Common myeloid progenitor, CD34-positive (primary cell): ENCODE measurements around the gene GNAL.

Source experiments
- CTCF ChIA-PET: fragments of 350-600 bp; sonication (Branson Sonifier 250); formaldehyde crosslinking; loops from one replicate; lab custom pipeline; 2021; ENCODE audit warnings: antibody characterized with exemption; lab: Charles Lee
- POLR2A ChIA-PET: fragments of 350-600 bp; sonication (Branson Sonifier 250); formaldehyde crosslinking; loops from one replicate; lab custom pipeline; 2021; ENCODE audit warnings: antibody characterized with exemption; lab: Charles Lee
- DNase-seq, 3 donors: peaks; one replicate each; pipeline versions ENCODE4 v3.0.0 to v3.0.0-alpha.2; 2013
- H3K27ac ChIP-seq, 2 experiments: 1 replicate in 1 of 2; 2 replicates in 1 of 2; pipeline ENCODE4 v1.7.0; 2013; ENCODE audit warnings: inconsistent platforms in 2 of 2, low read length in 2 of 2, mild to moderate bottlenecking in 2 of 2, low read depth in 1 of 2, moderate library complexity in 1 of 2; ENCODE audit not compliant: severe bottlenecking in 2 of 2, insufficient read depth in 1 of 2, poor library complexity in 1 of 2
- H3K27me3 ChIP-seq, 5 experiments: replicated peaks in 2 of 5; 1 replicate in 3 of 5; 2 replicates in 2 of 5; pipeline versions ENCODE4 v1.6.1 to v1.7.0; 2013; ENCODE audit warnings: low read length in 4 of 5, mild to moderate bottlenecking in 2 of 5, moderate library complexity in 2 of 5, inconsistent platforms in 1 of 5; ENCODE audit not compliant: insufficient read depth in 5 of 5, control insufficient read depth in 4 of 5
- H3K36me3 ChIP-seq, 4 experiments: 1 replicate in 2 of 4; 2 replicates in 2 of 4; pipeline versions ENCODE4 v1.6.1 to v1.7.0; 2013; ENCODE audit warnings: low read length in 3 of 4, control low read depth in 1 of 4, mild to moderate bottlenecking in 1 of 4; ENCODE audit not compliant: control insufficient read depth in 4 of 4, insufficient read depth in 4 of 4
- H3K4me1 ChIP-seq, 4 experiments: 1 replicate in 3 of 4; 2 replicates in 1 of 4; pipeline versions ENCODE4 v1.6.1 to v1.7.1; 2013; ENCODE audit warnings: low read length in 3 of 4, mild to moderate bottlenecking in 3 of 4, control low read depth in 1 of 4, inconsistent platforms in 1 of 4, moderate library complexity in 1 of 4; ENCODE audit not compliant: control insufficient read depth in 4 of 4, insufficient read depth in 4 of 4; ENCODE audit errors: control extremely low read depth in 1 of 4
- H3K4me3 ChIP-seq, 7 experiments: 1 replicate in 4 of 7; 2 replicates in 3 of 7; pipeline versions ENCODE4 v1.5.1 to v1.7.0; 2013; ENCODE audit warnings: mild to moderate bottlenecking in 7 of 7, low read length in 6 of 7, moderate library complexity in 6 of 7, inconsistent platforms in 2 of 7, low read depth in 2 of 7, control low read depth in 1 of 7; ENCODE audit not compliant: insufficient read depth in 4 of 7, control insufficient read depth in 1 of 7; ENCODE audit errors: extremely low read depth in 1 of 7
- H3K9me3 ChIP-seq, 5 experiments: 1 replicate in 4 of 5; 2 replicates in 1 of 5; pipeline versions ENCODE4 v1.6.1 to v1.7.1; 2013; ENCODE audit warnings: low read length in 4 of 5, mild to moderate bottlenecking in 2 of 5, inconsistent platforms in 1 of 5, low read depth in 1 of 5, moderate library complexity in 1 of 5; ENCODE audit not compliant: control insufficient read depth in 4 of 5, insufficient read depth in 2 of 5; ENCODE audit errors: control extremely low read depth in 1 of 5
- WGBS: methylation state at CpG from one replicate; pipeline ENCODE4 v1.1.5; 2013; ENCODE audit not compliant: insufficient coverage; 5-methylcytosine and 5-hydroxymethylcytosine counted together

The GNAL gene

GRCh38 chr18:11860594-11861450 lies 171.8 kb downstream of the GNAL start:
- POLR2A ChIA-PET: no interaction called here
- H3K4me3 ChIP-seq: no peak overlapping the region
- CTCF ChIA-PET: interaction anchor here (1.4 kb wide), 1 partner anchor 9 kb away, joined by 5 read pairs; no protein-coding TSS in a partner anchor
- 94% methylated on average over 14 of the region's 17 CpGs for WGBS
- no peak for DNase-seq
- H3K27ac ChIP-seq: no peak overlapping the region
- no peaks in the 10 kb centered on the region for H3K9me3 ChIP-seq
- H3K4me1 ChIP-seq: peaks cover 0 to 10% (median 7%) of the 10 kb centered on the region in 4 experiments
- no peaks in the 10 kb centered on the region for H3K36me3 ChIP-seq
- H3K27me3 ChIP-seq: peaks cover 0 to 35% (median 6%) of the 10 kb centered on the region in 5 experiments

- WGBS: 95% methylated on average over 17 of the region's 20 CpGs
- DNase-seq: no peak
- POLR2A ChIA-PET: no interaction called here
These were observed 172.7 kb downstream of the GNAL start for GRCh38 chr18:11861583-11862288.

GRCh38 chr18:11862468-11863137 lies 173.5 kb downstream of the GNAL start:
- CTCF ChIA-PET: interaction anchor here (1.2 kb wide), 1 partner anchor 9 kb away, joined by 3 read pairs; no protein-coding TSS in a partner anchor
- peaks cover 0 to 4% (median 3%) of the 10 kb centered on the region in 4 experiments for H3K4me1 ChIP-seq
- 96% methylated on average over 5 of the region's 6 CpGs for WGBS

More at GRCh38 chr18:11861583-11862288, 172.7 kb downstream of the GNAL start:
- Histone ChIP-seq H3K4me3 (no peak overlapping the region), H3K36me3 (no peaks in the 10 kb centered on the region), H3K9me3 (no peaks in the 10 kb centered on the region), H3K27ac (no peak overlapping the region), H3K27me3 (peaks cover 0 to 38% (median 6%) of the 10 kb centered on the region in 5 experiments), H3K4me1 (peaks cover 0 to 10% (median 7%) of the 10 kb centered on the region in 4 experiments)
- CTCF ChIA-PET: interaction anchor here (1.2 kb wide), 1 partner anchor 8 kb away, joined by 3 read pairs; no protein-coding TSS in a partner anchor

GRCh38 chr18:11864471-11864870 lies 175.4 kb downstream of the GNAL start:
- CTCF ChIA-PET: interaction anchor here (1.0 to 1.5 kb wide), 3 partner anchors 74 to 131 kb away, joined by 3 read pairs; no protein-coding TSS in a partner anchor

More at GRCh38 chr18:11862468-11863137, 173.5 kb downstream of the GNAL start:
- Histone ChIP-seq H3K27ac (no peak overlapping the region), H3K36me3 (no peaks in the 10 kb centered on the region), H3K9me3 (no peaks in the 10 kb centered on the region), H3K27me3 (peaks cover 0 to 38% (median 5%) of the 10 kb centered on the region in 5 experiments), H3K4me3 (no peak overlapping the region)
- DNase-seq: no peak
- POLR2A ChIA-PET: no interaction called here

GRCh38 chr18:11865071-11865470 lies 176.0 kb downstream of the GNAL start:
- peaks cover 0 to 28% (median 2%) of the 10 kb centered on the region in 5 experiments for H3K27me3 ChIP-seq
- no peaks in the 10 kb centered on the region for H3K36me3 ChIP-seq
- H3K27ac ChIP-seq: no peak overlapping the region
- no peak overlapping the region for H3K4me3 ChIP-seq
- ChIA-PET POLR2A (no interaction called here), CTCF (interaction anchor here (1.0 to 1.5 kb wide), 3 partner anchors 73 to 131 kb away, joined by 3 read pairs; no protein-coding TSS in a partner anchor)
- no peaks in the 10 kb centered on the region for H3K9me3 ChIP-seq
- 92% methylated on average over 12 of the region's 12 CpGs for WGBS
- DNase-seq: no peak
- H3K4me1 ChIP-seq: peaks cover 0 to 2% (median under 1%) of the 10 kb centered on the region in 4 experiments

More at GRCh38 chr18:11864471-11864870, 175.4 kb downstream of the GNAL start:
- Histone ChIP-seq H3K27ac (no peak overlapping the region), H3K27me3 (peaks cover 0 to 34% (median 2%) of the 10 kb centered on the region in 5 experiments), H3K36me3 (no peaks in the 10 kb centered on the region), H3K4me1 (peaks cover 0 to 4% (median 3%) of the 10 kb centered on the region in 4 experiments), H3K4me3 (no peak overlapping the region), H3K9me3 (no peaks in the 10 kb centered on the region)
- 100% methylated on average over 1 of the region's 2 CpGs for WGBS
- no peak for DNase-seq
- POLR2A ChIA-PET: no interaction called here

- 86% methylated on average over 9 of the region's 10 CpGs for WGBS
- Histone ChIP-seq H3K36me3 (no peaks in the 10 kb centered on the region), H3K27me3 (peaks cover 0 to 18% (median 2%) of the 10 kb centered on the region in 5 experiments), H3K4me1 (peaks cover 0 to 2% (median 0%) of the 10 kb centered on the region in 4 experiments), H3K9me3 (no peaks in the 10 kb centered on the region), H3K4me3 (no peak overlapping the region), H3K27ac (no peak overlapping the region)
- POLR2A ChIA-PET: no interaction called here
- DNase-seq: no peak
- CTCF ChIA-PET: interaction anchor here (0.9 kb wide), 1 partner anchor 12 kb away, joined by 4 read pairs; no protein-coding TSS in a partner anchor
These were observed 177.3 kb downstream of the GNAL start for GRCh38 chr18:11866329-11866728.
